SU-DHL-6 (cell line): ENCODE results near the gene MYOM3.

Source experiments
- H2AFZ ChIP-seq: fragments of 200-600 bp; sonication (generic); 2 replicates; pipeline ENCODE4 v1.6.1; 2014; ENCODE audit warnings: low read depth, mild to moderate bottlenecking, moderate library complexity, mixed read lengths, antibody characterized with exemption, low read length; ENCODE audit not compliant: severe bottlenecking
- H3F3A ChIP-seq: fragments of 200-600 bp; shearing (Covaris generic); 2 replicates; pipeline ENCODE4 v1.6.0; 2016; ENCODE audit warnings: antibody characterized with exemption, mild to moderate bottlenecking; ENCODE audit not compliant: insufficient read depth
- H3K27ac ChIP-seq: fragments of 200-600 bp; sonication (generic); 2 replicates; pipeline ENCODE4 v1.5.1; 2016; ENCODE audit warnings: low read depth, mild to moderate bottlenecking, low read length, moderate library complexity, mixed read lengths
- H3K27me3 ChIP-seq: fragments of 200-600 bp; sonication (generic), shearing (Covaris generic); 2 replicates; pipeline ENCODE4 v1.6.0; 2014; ENCODE audit warnings: mild to moderate bottlenecking, low read length
- H3K36me3 ChIP-seq: fragments of 200-600 bp; sonication (generic); 2 replicates; pipeline ENCODE4 v1.6.1; 2014; ENCODE audit warnings: mild to moderate bottlenecking, low read length, mixed read lengths
- H3K4me2 ChIP-seq: fragments of 300-600, 200-600 bp; shearing (Covaris generic), sonication (generic); 2 replicates; pipeline ENCODE4 v1.6.0; 2014; ENCODE audit warnings: low read length, low read depth, mild to moderate bottlenecking; ENCODE audit not compliant: poor library complexity, severe bottlenecking
- H3K4me3 ChIP-seq: fragments of 200-600 bp; sonication (generic); 2 replicates; pipeline ENCODE4 v1.5.1; 2014; ENCODE audit warnings: antibody characterized with exemption, low read length, mild to moderate bottlenecking, mixed read lengths; ENCODE audit not compliant: insufficient read depth, poor library complexity, severe bottlenecking
- H3K79me2 ChIP-seq: fragments of 200-600 bp; sonication (generic); 2 replicates; pipeline ENCODE4 v1.6.1; 2014; ENCODE audit warnings: mild to moderate bottlenecking, low read length, moderate library complexity; ENCODE audit not compliant: insufficient read depth
- H3K9ac ChIP-seq: fragments of 200-600 bp; sonication (generic); 2 replicates; pipeline ENCODE4 v1.7.0; 2014; ENCODE audit warnings: mild to moderate bottlenecking, low read length
- H3K9me2 ChIP-seq: fragments of 200-600 bp; sonication (generic); replicated peaks from 2 replicates; pipeline ENCODE4 v1.6.1; 2014; ENCODE audit warnings: low read length; ENCODE audit not compliant: insufficient read depth
- H3K9me3 ChIP-seq: fragments of 200-600 bp; sonication (generic); 2 replicates; pipeline ENCODE4 v1.6.1; 2014; ENCODE audit warnings: low read length, mixed read lengths; ENCODE audit not compliant: insufficient read depth
- H4K20me1 ChIP-seq: fragments of 200-600 bp; sonication (generic); 2 replicates; pipeline ENCODE4 v1.6.1; 2014; ENCODE audit warnings: low read depth, mild to moderate bottlenecking, antibody characterized with exemption, low read length, moderate library complexity, mixed read lengths
- CTCF ChIP-seq: fragments of 200-600 bp; sonication (generic); IDR thresholded peaks from one replicate; pipeline ENCODE4 v1.5.1; 2017; ENCODE audit warnings: antibody characterized with exemption, mild to moderate bottlenecking, low read length, moderate library complexity; ENCODE audit not compliant: insufficient read depth, poor library complexity, severe bottlenecking
- EZH2phosphoT487 ChIP-seq: fragments of 200-600 bp; sonication (generic), shearing (Covaris generic); conservative IDR thresholded peaks from 2 replicates; pipeline ENCODE4 v1.6.1; 2018; ENCODE audit warnings: mild to moderate bottlenecking, antibody characterized with exemption, low read length, moderate library complexity, mixed read lengths

The MYOM3 gene

GRCh38 chr1:24111996-24112779 lies at the start of gene MYOM3:
TSS of gene MYOM3 (minus strand) at chr1:24112135. CDS start at chr1:24108636, 3,499 bp downstream.
- Histone ChIP-seq H3K9me2 (no peaks in the 10 kb centered on the region), H3F3A (no peaks in the 10 kb centered on the region), H3K4me3 (no peak within 1 kb of the TSS), H3K4me2 (no peak within 1 kb of the TSS), H3K27me3 (no peaks in the 10 kb centered on the region), H3K36me3 (no peaks in the 10 kb centered on the region), H3K9me3 (no peaks in the 10 kb centered on the region), H2AFZ (no peak within 1 kb of the TSS), H4K20me1 (no peaks in the 10 kb centered on the region), H3K9ac (no peak within 1 kb of the TSS), H3K27ac (no peak within 1 kb of the TSS), H3K79me2 (no peaks in the 10 kb centered on the region)
- peak; percentile 33 for TF ChIP-seq CTCF
- TF ChIP-seq EZH2phosphoT487 = no peak

- H3K36me3 ChIP-seq = peaks cover 22% of the 10 kb centered on the region
- no peak overlapping the region for H3K4me2 ChIP-seq
- H3K4me3 ChIP-seq = no peak overlapping the region
- H2AFZ ChIP-seq = no peak overlapping the region
- H3F3A ChIP-seq = peaks cover 54% of the 10 kb centered on the region
- H3K9me3 ChIP-seq = no peaks in the 10 kb centered on the region
- H3K9ac ChIP-seq = no peak overlapping the region
- no peaks in the 10 kb centered on the region for H3K27me3 ChIP-seq
- TF ChIP-seq CTCF = no peak
- TF ChIP-seq EZH2phosphoT487 = no peak
- H3K27ac ChIP-seq = no peak overlapping the region
- H4K20me1 ChIP-seq = no peaks in the 10 kb centered on the region
- 0 out of 2 replicates have a peak, but pooled peaks cover 2% of the 10 kb centered on the region for H3K79me2 ChIP-seq
- no peaks in the 10 kb centered on the region for H3K9me2 ChIP-seq
Observed at GRCh38 chr1:24161270-24161669, 49.3 kb upstream of the MYOM3 start.

- no peaks in the 10 kb centered on the region for H4K20me1 ChIP-seq
- no peak overlapping the region for H3K9ac ChIP-seq
- peaks cover 14% of the 10 kb centered on the region for H3K36me3 ChIP-seq
- no peaks in the 10 kb centered on the region for H3K9me2 ChIP-seq
- H3F3A ChIP-seq = peaks cover 72% of the 10 kb centered on the region
- no peaks in the 10 kb centered on the region for H3K9me3 ChIP-seq
- peak overlapping the region; percentile 53; the same call in 1 of the 2 replicates for H3K27ac ChIP-seq
- no peak overlapping the region for H3K4me2 ChIP-seq
- no peak overlapping the region for H2AFZ ChIP-seq
- no peak overlapping the region for H3K4me3 ChIP-seq
- no peaks in the 10 kb centered on the region for H3K27me3 ChIP-seq
- no peaks in the 10 kb centered on the region for H3K79me2 ChIP-seq
- TF ChIP-seq CTCF (no peak), EZH2phosphoT487 (no peak)
Observed at GRCh38 chr1:24159366-24159765, 47.4 kb upstream of the MYOM3 start.
